Panc1 (cell line): ENCODE measurements around the gene ARHGDIA. TPM values are rescaled to one million over a fixed set of nuclear protein-coding genes. Genes with fewer than 3 reads are reported as not detected.

Experiments
- ATAC-seq: fragments of 200-7000 bp; cut with Tn5 transposase; 2 replicates; pipeline ENCODE4 v1.9.1; 2020; ENCODE audit warnings: mild to moderate bottlenecking, moderate library complexity
- BruUV-seq: library from RNA; stranded (reverse); fragments of 400-500 nt; replicated peaks from 2 replicates; lab custom pipeline; 2021; lab: Mats Ljungman, UMichigan
- CTCF ChIA-PET: fragments of 300-600 bp; sonication (Branson Sonifier 250); formaldehyde crosslinking; loops from one replicate; lab custom pipeline; 2022; ENCODE audit warnings: antibody characterized with exemption; lab: Charles Lee
- POLR2A ChIA-PET: fragments of 300-600 bp; sonication (Branson Sonifier 250); formaldehyde crosslinking; loops from one replicate; lab custom pipeline; 2022; ENCODE audit warnings: antibody characterized with exemption; lab: Charles Lee
- DNase-seq: peaks from one replicate; pipeline ENCODE4 v3.0.0-alpha.2; 2010; ENCODE audit warnings: low read depth, low spot score
- H3K27ac ChIP-seq: 2 replicates; pipeline ENCODE4 v1.5.1; 2011; ENCODE audit warnings: mild to moderate bottlenecking, low read length, inconsistent platforms
- H3K27me3 ChIP-seq: fragments of 200-500 bp; sonication (Bioruptor generic); 2 replicates; pipeline ENCODE4 v1.6.0; 2014; ENCODE audit warnings: low read length, inconsistent platforms; ENCODE audit not compliant: control insufficient read depth, insufficient read depth
- H3K36me3 ChIP-seq: fragments of 200-500 bp; sonication (Bioruptor generic); 2 replicates; pipeline ENCODE4 v1.5.1; 2014; ENCODE audit warnings: inconsistent platforms, mild to moderate bottlenecking, low read length, moderate library complexity; ENCODE audit not compliant: control insufficient read depth, insufficient read depth
- H3K4me1 ChIP-seq: 2 replicates; pipeline ENCODE4 v1.5.1; 2011; ENCODE audit warnings: inconsistent platforms, mild to moderate bottlenecking, low read length, moderate library complexity; ENCODE audit not compliant: control insufficient read depth, insufficient read depth
- H3K4me3 ChIP-seq, 2 experiments: 2 replicates each; pipeline ENCODE4 v1.5.1; 2011 to 2012; ENCODE audit warnings: low read depth in 2 of 2, low read length in 2 of 2, mild to moderate bottlenecking in 2 of 2, inconsistent platforms in 1 of 2, moderate library complexity in 1 of 2
- H3K9me3 ChIP-seq: fragments of 200-500 bp; sonication (Bioruptor generic); 2 replicates; pipeline ENCODE4 v1.5.1; 2014; ENCODE audit warnings: low read depth, mild to moderate bottlenecking, inconsistent platforms, low read length, moderate library complexity; ENCODE audit not compliant: control insufficient read depth, insufficient read depth
- CTCF ChIP-seq: fragments of 450-650 bp; IDR thresholded peaks from 2 replicates; pipeline ENCODE4 v1.5.1; 2017; ENCODE audit warnings: mild to moderate bottlenecking
- POLR2AphosphoS5 ChIP-seq: IDR thresholded peaks from 2 replicates; pipeline ENCODE4 v1.6.1; 2012; ENCODE audit warnings: mild to moderate bottlenecking, low read depth, low read length, moderate library complexity
- REST ChIP-seq, 2 experiments: IDR thresholded peaks; 2 replicates each; pipeline ENCODE4 v1.6.1; 2011 to 2012; ENCODE audit warnings: low read depth in 2 of 2, control low read depth in 1 of 2, low read length in 1 of 2, mild to moderate bottlenecking in 1 of 2, moderate library complexity in 1 of 2; ENCODE audit not compliant: insufficient read depth in 1 of 2
- SIN3A ChIP-seq: IDR thresholded peaks from 2 replicates; pipeline ENCODE4 v1.6.1; 2012; ENCODE audit warnings: low read depth, mild to moderate bottlenecking, low read length, moderate library complexity, borderline replicate concordance; ENCODE audit not compliant: insufficient read depth
- TCF7L2 ChIP-seq: IDR thresholded peaks from 2 replicates; pipeline ENCODE4 v1.6.1; 2011; ENCODE audit warnings: mild to moderate bottlenecking, low read depth, low read length, inconsistent platforms
- in situ Hi-C: cut with HindIII; loops from 2 replicates; pipeline ENCODE4 v1.10.0; 2016; ENCODE audit warnings: low sequenced_read_pairs, low pct_unique_long_range_greater_than_20kb
- intact Hi-C: fragments of 100-400 bp; cut with micrococcal nuclease; formaldehyde crosslinking; loops from one replicate; pipeline ENCODE4 v1.10.0; 2022; ENCODE audit not compliant: unreplicated experiment
- total RNA-seq: library from RNA; stranded (reverse); gene quantifications from one replicate; pipeline ENCODE4 v1.2.1, GENCODE V29; 2021; ENCODE audit not compliant: unreplicated experiment

The ARHGDIA gene
- total RNA-seq, 1 experiment from 2014 or later: 420 TPM

- no peaks in the 10 kb centered on the region for H3K27me3 ChIP-seq
- CTCF ChIA-PET: no interaction called here
- TF ChIP-seq TCF7L2 (no peak), SIN3A (peak; percentile 0; the same call in 1 of the 2 replicates), REST (IDR thresholded peaks at IDR 0.05; ENCODE audit: insufficient read depth in 1 of 2, low read depth in 2 of 2, low read length in 1 of 2) (0 out of 4 replicates have a peak, but pooled peaks of 1 of the 2 experiments have one; percentile 12), POLR2AphosphoS5 (peak; percentile 80), CTCF (no peak; the same call in 1 of the 2 replicates)
Measured at GRCh38 chr17:81871387-81872230, 472 bp upstream of the ARHGDIA start.

GRCh38 chr17:81870131-81870980, 781 bp downstream of the ARHGDIA start:
- Histone ChIP-seq H3K27me3 (no peaks in the 10 kb centered on the region), H3K9me3 (no peaks in the 10 kb centered on the region), H3K36me3 (peaks cover 9% of the 10 kb centered on the region; the same call in 1 of the 2 replicates), H3K4me1 (peaks cover 53% of the 10 kb centered on the region), H3K4me3 (peak overlapping the region; percentile 77 to 93), H3K27ac (peak overlapping the region; percentile 98)
- no TSS peak for BruUV-seq
- ATAC-seq (peak; percentile 1), DNase-seq (no peak)
- ChIA-PET CTCF (no interaction called here), POLR2A (interaction anchor here (0.6 to 0.9 kb wide), 2 partner anchors 149 to 1241 kb away, joined by 3 read pairs; no protein-coding TSS in a partner anchor)
- intact Hi-C loops (no loop called here), in situ Hi-C loops (no loop called here)
- TF ChIP-seq REST (IDR thresholded peaks at IDR 0.05; ENCODE audit: insufficient read depth in 1 of 2, low read depth in 2 of 2, low read length in 1 of 2) (no peak), TCF7L2 (no peak; the same call in 1 of the 2 replicates), POLR2AphosphoS5 (no peak; the same call in 1 of the 2 replicates)

More at GRCh38 chr17:81871387-81872230, 472 bp upstream of the ARHGDIA start:
- Histone ChIP-seq H3K4me1 (peaks cover 41% of the 10 kb centered on the region), H3K36me3 (peaks cover 9% of the 10 kb centered on the region; the same call in 1 of the 2 replicates), H3K9me3 (no peaks in the 10 kb centered on the region), H3K4me3 (peak overlapping the region; percentile 77 to 86), H3K27ac (peak overlapping the region; percentile 97)
- ATAC-seq: no peak
- POLR2A ChIA-PET: no interaction called here
- DNase-seq: no peak
- no TSS peak for BruUV-seq
- in situ Hi-C loops (no loop called here), intact Hi-C loops (no loop called here)
